H1 (cell line): ENCODE data around the gene SLC39A11. TPM values are rescaled to one million over a fixed set of nuclear protein-coding genes. Genes with fewer than 3 reads are reported as not detected.

Source experiments
- CTCF ChIA-PET: fragments of 300-600 bp; sonication (Branson Sonifier 250); formaldehyde crosslinking; loops from one replicate; lab custom pipeline; 2021; ENCODE audit not compliant: partially characterized antibody; lab: Charles Lee
- POLR2A ChIA-PET: fragments of 300-600 bp; sonication (Branson Sonifier 250); formaldehyde crosslinking; loops from one replicate; lab custom pipeline; 2021; ENCODE audit warnings: inconsistent platforms; ENCODE audit not compliant: partially characterized antibody; lab: Charles Lee
- DNase-seq, 2 experiments: peaks; one replicate each; pipeline versions ENCODE4 v3.0.0 to v3.0.0-alpha.2; 2010 to 2022; ENCODE audit warnings: low spot score in 2 of 2, low read depth in 1 of 2, mixed read lengths in 1 of 2
- FAIRE-seq: peaks from 2 replicates; lab custom pipeline; 2011; peaks lifted over from hg19 to GRCh38; lab: Jason Lieb, UNC
- H2AFZ ChIP-seq: 2 replicates; pipeline ENCODE4 v1.8.1; 2012; ENCODE audit warnings: low read length, inconsistent platforms
- H2AK5ac ChIP-seq: 2 replicates; pipeline ENCODE4 v1.6.1; 2013; ENCODE audit warnings: low read depth, low read length
- H2BK120ac ChIP-seq: replicated peaks from 2 replicates; pipeline ENCODE3; 2013; ENCODE audit warnings: low read depth, low read length, inconsistent platforms
- H2BK12ac ChIP-seq: 2 replicates; pipeline ENCODE4 v1.6.1; 2013; ENCODE audit warnings: low read depth, low read length
- H2BK15ac ChIP-seq: 2 replicates; pipeline ENCODE4 v1.6.1; 2013; ENCODE audit warnings: low read length
- H2BK20ac ChIP-seq: 2 replicates; pipeline ENCODE4 v1.6.1; 2013; ENCODE audit warnings: low read length
- H2BK5ac ChIP-seq: 2 replicates; pipeline ENCODE4 v1.6.1; 2013; ENCODE audit warnings: low read depth, low read length
- H3K14ac ChIP-seq: 2 replicates; pipeline ENCODE4 v1.6.1; 2013; ENCODE audit warnings: inconsistent platforms; ENCODE audit not compliant: insufficient read length
- H3K18ac ChIP-seq: 2 replicates; pipeline ENCODE4 v1.6.1; 2013; ENCODE audit warnings: low read length; ENCODE audit errors: extremely low read depth
- H3K23ac ChIP-seq: 2 replicates; pipeline ENCODE4 v1.6.1; 2013; ENCODE audit warnings: inconsistent platforms; ENCODE audit not compliant: insufficient read length
- H3K23me2 ChIP-seq: 2 replicates; pipeline ENCODE4 v1.6.1; 2013; ENCODE audit warnings: low read depth, low read length
- H3K27ac ChIP-seq: 2 replicates; pipeline ENCODE4 v1.6.1; 2011; ENCODE audit warnings: low read depth, low read length, inconsistent platforms
- H3K27me3 ChIP-seq, 4 experiments: replicated peaks in 1 of 4; 1 replicate in 1 of 4; 2 replicates in 3 of 4; pipeline versions ENCODE4 v1.6.1 to v1.8.1; 2011 to 2013; ENCODE audit warnings: low read length in 3 of 4, mild to moderate bottlenecking in 3 of 4, inconsistent platforms in 2 of 4, mixed read lengths in 2 of 4, moderate library complexity in 1 of 4; ENCODE audit not compliant: control insufficient read depth in 3 of 4, insufficient read depth in 3 of 4; ENCODE audit errors: extremely low read depth in 1 of 4
- H3K36me3 ChIP-seq, 4 experiments: 2 replicates each; pipeline versions ENCODE4 v1.6.1 to v1.8.1; 2011 to 2013; ENCODE audit warnings: mild to moderate bottlenecking in 4 of 4, low read length in 3 of 4, moderate library complexity in 2 of 4, control low read depth in 1 of 4, inconsistent platforms in 1 of 4; ENCODE audit not compliant: insufficient read depth in 4 of 4, control insufficient read depth in 2 of 4
- H3K4ac ChIP-seq: replicated peaks from 2 replicates; pipeline ENCODE3; 2013; ENCODE audit warnings: low read length, low read depth, mixed read lengths, inconsistent platforms; ENCODE audit not compliant: insufficient read length
- H3K4me1 ChIP-seq, 4 experiments: replicated peaks in 1 of 4; 1 replicate in 1 of 4; 2 replicates in 3 of 4; pipeline versions ENCODE4 v1.6.1 to v1.8.1; 2011 to 2013; ENCODE audit warnings: low read length in 3 of 4, inconsistent platforms in 2 of 4, mixed read lengths in 1 of 4; ENCODE audit not compliant: insufficient read depth in 4 of 4, control insufficient read depth in 3 of 4
- H3K4me2 ChIP-seq, 2 experiments: 2 replicates each; pipeline versions ENCODE4 v1.6.1 to v1.8.1; 2011 to 2013; ENCODE audit warnings: low read depth in 2 of 2, low read length in 2 of 2, control low read depth in 1 of 2, inconsistent platforms in 1 of 2, mild to moderate bottlenecking in 1 of 2; ENCODE audit not compliant: insufficient read depth in 1 of 2
- H3K4me3 ChIP-seq, 4 experiments: fragments of 200-600, 300-600 bp in 1 of 4; sonication (generic), shearing (Covaris generic), sonication (Bioruptor Twin) in 1 of 4; 2 replicates each; pipeline versions ENCODE4 v1.5.1 to v1.8.1; 2011 to 2016; ENCODE audit warnings: low read length in 4 of 4, low read depth in 3 of 4, control low read depth in 2 of 4, inconsistent platforms in 2 of 4, mild to moderate bottlenecking in 2 of 4, mixed read lengths in 1 of 4, moderate library complexity in 1 of 4; ENCODE audit not compliant: insufficient read depth in 2 of 4; ENCODE audit errors: extremely low read depth in 1 of 4
- H3K56ac ChIP-seq: replicated peaks from 2 replicates; pipeline ENCODE3; 2013; ENCODE audit warnings: low read depth, mild to moderate bottlenecking, mixed read lengths, low read length, inconsistent platforms; ENCODE audit not compliant: insufficient read length
- H3K79me1 ChIP-seq: 2 replicates; pipeline ENCODE4 v1.6.1; 2013; ENCODE audit warnings: low read depth, low read length, control low read depth
- H3K79me2 ChIP-seq, 2 experiments: 2 replicates each; pipeline versions ENCODE4 v1.6.1 to v1.8.1; 2012 to 2013; ENCODE audit warnings: low read length in 2 of 2, mild to moderate bottlenecking in 2 of 2, inconsistent platforms in 1 of 2; ENCODE audit not compliant: insufficient read depth in 2 of 2, control insufficient read depth in 1 of 2
- H3K9ac ChIP-seq, 4 experiments: replicated peaks in 1 of 4; 1 replicate in 1 of 4; 2 replicates in 3 of 4; pipeline versions ENCODE4 v1.6.1 to v1.8.1; 2011 to 2013; ENCODE audit warnings: low read depth in 3 of 4, low read length in 3 of 4, control low read depth in 2 of 4, mild to moderate bottlenecking in 2 of 4, moderate library complexity in 2 of 4, inconsistent platforms in 1 of 4; ENCODE audit errors: extremely low read depth in 1 of 4
- H3K9me3 ChIP-seq, 2 experiments: 2 replicates each; pipeline versions ENCODE4 v1.6.1 to v1.8.1; 2012 to 2013; ENCODE audit warnings: mild to moderate bottlenecking in 2 of 2, moderate library complexity in 2 of 2, control low read depth in 1 of 2, inconsistent platforms in 1 of 2, low read depth in 1 of 2, low read length in 1 of 2, mixed read lengths in 1 of 2; ENCODE audit not compliant: insufficient read depth in 2 of 2
- H4K20me1 ChIP-seq, 2 experiments: replicated peaks in 1 of 2; 2 replicates each; pipeline versions ENCODE3 to v1.8.1; 2011 to 2013; ENCODE audit warnings: inconsistent platforms in 2 of 2, low read length in 2 of 2, mild to moderate bottlenecking in 1 of 2; ENCODE audit not compliant: insufficient read depth in 2 of 2, control insufficient read depth in 1 of 2
- H4K5ac ChIP-seq: 2 replicates; pipeline ENCODE4 v1.6.1; 2013; ENCODE audit warnings: low read length, low read depth, mixed read lengths, inconsistent platforms; ENCODE audit not compliant: insufficient read length
- H4K8ac ChIP-seq: 2 replicates; pipeline ENCODE4 v1.8.0; 2013; ENCODE audit warnings: mild to moderate bottlenecking, moderate library complexity, low read length, inconsistent platforms; ENCODE audit not compliant: insufficient read depth; ENCODE audit errors: extremely low read depth
- H4K91ac ChIP-seq: replicated peaks from 2 replicates; pipeline ENCODE3; 2013; ENCODE audit warnings: low read length, mixed read lengths, inconsistent platforms; ENCODE audit not compliant: insufficient read length
- CEBPB ChIP-seq: IDR thresholded peaks from 2 replicates; pipeline ENCODE4 v1.6.1; 2012; ENCODE audit warnings: low read depth, low read length
- RBBP5 ChIP-seq: IDR thresholded peaks from 2 replicates; pipeline ENCODE4 v1.7.1; 2012; ENCODE audit warnings: low read depth, mild to moderate bottlenecking, inconsistent platforms, low read length, moderate library complexity, borderline replicate concordance
- RXRA ChIP-seq: IDR thresholded peaks from 2 replicates; pipeline ENCODE4 v1.6.1; 2011; ENCODE audit warnings: low read depth, mild to moderate bottlenecking, low read length, moderate library complexity; ENCODE audit not compliant: insufficient read depth
- SAP30 ChIP-seq: fragments of 300-600 bp; sonication (generic); IDR thresholded peaks from 2 replicates; pipeline ENCODE4 v1.7.1; 2012; ENCODE audit warnings: low read length, moderate library complexity, mild to moderate bottlenecking, inconsistent platforms; ENCODE audit not compliant: insufficient read depth, insufficient replicate concordance
- WGBS, 2 experiments: shearing (Covaris generic) in 1 of 2; methylation state at CpG; one replicate each; pipeline versions ENCODE4 v1.1.6 to v1.1.7; 2013 to 2015; ENCODE audit warnings: low lambda C conversion rate in 2 of 2, mixed read lengths in 2 of 2, inconsistent platforms in 1 of 2, low coverage in 1 of 2, missing lambda C conversion rate in 1 of 2; ENCODE audit not compliant: insufficient replicate concordance in 2 of 2, insufficient coverage in 1 of 2, insufficient read length in 1 of 2; ENCODE audit errors: extremely low coverage in 1 of 2, missing lambda C conversion rate in 1 of 2; 5-methylcytosine and 5-hydroxymethylcytosine counted together
- polyA plus RNA-seq, 7 experiments: library from polyadenylated mRNA; depleted of rRNA in 3 of 7; stranded (reverse) in 5 of 7; unstranded in 2 of 7; fragments of >200 nt in 5 of 7; fragments of 200-250 nt in 2 of 7; gene quantifications; 1 replicate in 5 of 7; 2 replicates in 1 of 7; 4 replicates in 1 of 7; pipeline versions ENCODE4 v1.2.1 to v1.2.3, GENCODE V29; 2011 to 2013; ENCODE audit warnings: missing spikeins in 2 of 7, mixed read lengths in 2 of 7
- total RNA-seq: library from RNA; stranded (reverse); fragmentation: NEBNext Ultra II Directional; extraction: Animal tissue kit (Norgen Biotek cat#: 25700); gene quantifications from 2 replicates; pipeline ENCODE4 v1.2.1, GENCODE V29; 2021

The SLC39A11 gene
- total and polyA plus RNA-seq, 2 of the 8 experiments (the other 6 are each of a cell fraction or from before 2014, with no cell fraction given) = 12.2 to 19.6 TPM

GRCh38 chr17:72838068-72838467, 254.4 kb downstream of the SLC39A11 start:
- H3K56ac ChIP-seq = no peak overlapping the region
- FAIRE-seq = no peak
- no peak overlapping the region for H2BK5ac ChIP-seq
- ChIA-PET CTCF (no interaction called here), POLR2A (no interaction called here)
- H3K18ac ChIP-seq = no peak overlapping the region
- H3K27me3 ChIP-seq = no peaks in the 10 kb centered on the region
- WGBS, 2 experiments = 92% methylated on average over 5 of the region's 5 CpGs; no CpG with 5 or more reads in 1 of the 2 experiments
- no peak for TF ChIP-seq SAP30
- no peak for TF ChIP-seq CEBPB
- TF ChIP-seq RXRA = no peak
- no peak for TF ChIP-seq RBBP5
- no peaks in the 10 kb centered on the region; a peak in 1 of 4 replicates for H3K9me3 ChIP-seq
- H2AFZ ChIP-seq = no peak overlapping the region
- H3K9ac ChIP-seq = no peak overlapping the region
- no peak overlapping the region for H3K27ac ChIP-seq
- no peaks in the 10 kb centered on the region for H3K23me2 ChIP-seq
- no peak for DNase-seq
- no peak overlapping the region for H3K14ac ChIP-seq
- no peaks in the 10 kb centered on the region for H4K20me1 ChIP-seq
- H3K4ac ChIP-seq = no peak overlapping the region
- no peak overlapping the region for H2BK15ac ChIP-seq
- no peaks in the 10 kb centered on the region for H3K79me1 ChIP-seq
- no peak overlapping the region for H2BK20ac ChIP-seq
- H4K5ac ChIP-seq = no peak overlapping the region
- H3K36me3 ChIP-seq = no peaks in the 10 kb centered on the region
- H2BK12ac ChIP-seq = no peak overlapping the region
- H3K4me3 ChIP-seq = no peak overlapping the region
- no peaks in the 10 kb centered on the region for H3K79me2 ChIP-seq
- no peak overlapping the region for H4K8ac ChIP-seq
- H3K23ac ChIP-seq = no peak overlapping the region
- no peak overlapping the region for H2BK120ac ChIP-seq
- no peak overlapping the region for H4K91ac ChIP-seq
- H3K4me2 ChIP-seq = no peak overlapping the region
- no peaks in the 10 kb centered on the region for H3K4me1 ChIP-seq
- no peak overlapping the region for H2AK5ac ChIP-seq
